H1 (cell line): ENCODE data around the gene AGAP3. TPM values are rescaled to one million over a fixed set of nuclear protein-coding genes. Genes with fewer than 3 reads are reported as not detected.

Experiments
- CBX5 ChIP-seq: fragments of 300-800, 300-1000 bp; sonication (generic); IDR thresholded peaks from 2 replicates; pipeline ENCODE4 v1.7.1; 2016; ENCODE audit warnings: antibody characterized with exemption, low read length, low read depth
- EZH2 ChIP-seq: fragments of 200-600 bp; sonication (generic); IDR thresholded peaks from 2 replicates; pipeline ENCODE4 v1.7.1; 2012; ENCODE audit warnings: low read depth, mild to moderate bottlenecking, moderate library complexity, low read length, inconsistent platforms; ENCODE audit not compliant: severe bottlenecking
- GTF2F1 ChIP-seq: IDR thresholded peaks from 2 replicates; pipeline ENCODE4 v1.6.1; 2012; ENCODE audit warnings: low read depth, low read length, improper control_type of control experiment, borderline replicate concordance
- SIX5 ChIP-seq: IDR thresholded peaks from 2 replicates; pipeline ENCODE4 v1.6.1; 2011; ENCODE audit warnings: mild to moderate bottlenecking, low read depth, low read length
- TEAD4 ChIP-seq: IDR thresholded peaks from 2 replicates; pipeline ENCODE4 v1.6.1; 2012; ENCODE audit warnings: low read depth, low read length, inconsistent platforms, mixed read lengths
- polyA plus RNA-seq, 7 experiments: library from polyadenylated mRNA; depleted of rRNA in 3 of 7; stranded (reverse) in 5 of 7; unstranded in 2 of 7; fragments of >200 nt in 5 of 7; fragments of 200-250 nt in 2 of 7; gene quantifications; 1 replicate in 5 of 7; 2 replicates in 1 of 7; 4 replicates in 1 of 7; pipeline versions ENCODE4 v1.2.1 to v1.2.3, GENCODE V29; 2011 to 2013; ENCODE audit warnings: missing spikeins in 2 of 7, mixed read lengths in 2 of 7
- total RNA-seq: library from RNA; stranded (reverse); fragmentation: NEBNext Ultra II Directional; extraction: Animal tissue kit (Norgen Biotek cat#: 25700); gene quantifications from 2 replicates; pipeline ENCODE4 v1.2.1, GENCODE V29; 2021
- TF ChIP-seq, protein P1 (sequence below): fragments of 300-600 bp; sonication (generic); IDR thresholded peaks from 2 replicates; pipeline ENCODE4 v1.7.1; 2012; ENCODE audit warnings: low read length, moderate library complexity, mild to moderate bottlenecking, inconsistent platforms; ENCODE audit not compliant: insufficient replicate concordance

AGAP3 gene
- total and polyA plus RNA-seq, 2 of the 8 experiments (the other 6 are each of a cell fraction or from before 2014, with no cell fraction given) = 66.4 to 120 TPM

GRCh38 chr7:151133266-151133985 lies 47.2 kb downstream of the AGAP3 start (continued):
- TF ChIP-seq, protein P1, sequence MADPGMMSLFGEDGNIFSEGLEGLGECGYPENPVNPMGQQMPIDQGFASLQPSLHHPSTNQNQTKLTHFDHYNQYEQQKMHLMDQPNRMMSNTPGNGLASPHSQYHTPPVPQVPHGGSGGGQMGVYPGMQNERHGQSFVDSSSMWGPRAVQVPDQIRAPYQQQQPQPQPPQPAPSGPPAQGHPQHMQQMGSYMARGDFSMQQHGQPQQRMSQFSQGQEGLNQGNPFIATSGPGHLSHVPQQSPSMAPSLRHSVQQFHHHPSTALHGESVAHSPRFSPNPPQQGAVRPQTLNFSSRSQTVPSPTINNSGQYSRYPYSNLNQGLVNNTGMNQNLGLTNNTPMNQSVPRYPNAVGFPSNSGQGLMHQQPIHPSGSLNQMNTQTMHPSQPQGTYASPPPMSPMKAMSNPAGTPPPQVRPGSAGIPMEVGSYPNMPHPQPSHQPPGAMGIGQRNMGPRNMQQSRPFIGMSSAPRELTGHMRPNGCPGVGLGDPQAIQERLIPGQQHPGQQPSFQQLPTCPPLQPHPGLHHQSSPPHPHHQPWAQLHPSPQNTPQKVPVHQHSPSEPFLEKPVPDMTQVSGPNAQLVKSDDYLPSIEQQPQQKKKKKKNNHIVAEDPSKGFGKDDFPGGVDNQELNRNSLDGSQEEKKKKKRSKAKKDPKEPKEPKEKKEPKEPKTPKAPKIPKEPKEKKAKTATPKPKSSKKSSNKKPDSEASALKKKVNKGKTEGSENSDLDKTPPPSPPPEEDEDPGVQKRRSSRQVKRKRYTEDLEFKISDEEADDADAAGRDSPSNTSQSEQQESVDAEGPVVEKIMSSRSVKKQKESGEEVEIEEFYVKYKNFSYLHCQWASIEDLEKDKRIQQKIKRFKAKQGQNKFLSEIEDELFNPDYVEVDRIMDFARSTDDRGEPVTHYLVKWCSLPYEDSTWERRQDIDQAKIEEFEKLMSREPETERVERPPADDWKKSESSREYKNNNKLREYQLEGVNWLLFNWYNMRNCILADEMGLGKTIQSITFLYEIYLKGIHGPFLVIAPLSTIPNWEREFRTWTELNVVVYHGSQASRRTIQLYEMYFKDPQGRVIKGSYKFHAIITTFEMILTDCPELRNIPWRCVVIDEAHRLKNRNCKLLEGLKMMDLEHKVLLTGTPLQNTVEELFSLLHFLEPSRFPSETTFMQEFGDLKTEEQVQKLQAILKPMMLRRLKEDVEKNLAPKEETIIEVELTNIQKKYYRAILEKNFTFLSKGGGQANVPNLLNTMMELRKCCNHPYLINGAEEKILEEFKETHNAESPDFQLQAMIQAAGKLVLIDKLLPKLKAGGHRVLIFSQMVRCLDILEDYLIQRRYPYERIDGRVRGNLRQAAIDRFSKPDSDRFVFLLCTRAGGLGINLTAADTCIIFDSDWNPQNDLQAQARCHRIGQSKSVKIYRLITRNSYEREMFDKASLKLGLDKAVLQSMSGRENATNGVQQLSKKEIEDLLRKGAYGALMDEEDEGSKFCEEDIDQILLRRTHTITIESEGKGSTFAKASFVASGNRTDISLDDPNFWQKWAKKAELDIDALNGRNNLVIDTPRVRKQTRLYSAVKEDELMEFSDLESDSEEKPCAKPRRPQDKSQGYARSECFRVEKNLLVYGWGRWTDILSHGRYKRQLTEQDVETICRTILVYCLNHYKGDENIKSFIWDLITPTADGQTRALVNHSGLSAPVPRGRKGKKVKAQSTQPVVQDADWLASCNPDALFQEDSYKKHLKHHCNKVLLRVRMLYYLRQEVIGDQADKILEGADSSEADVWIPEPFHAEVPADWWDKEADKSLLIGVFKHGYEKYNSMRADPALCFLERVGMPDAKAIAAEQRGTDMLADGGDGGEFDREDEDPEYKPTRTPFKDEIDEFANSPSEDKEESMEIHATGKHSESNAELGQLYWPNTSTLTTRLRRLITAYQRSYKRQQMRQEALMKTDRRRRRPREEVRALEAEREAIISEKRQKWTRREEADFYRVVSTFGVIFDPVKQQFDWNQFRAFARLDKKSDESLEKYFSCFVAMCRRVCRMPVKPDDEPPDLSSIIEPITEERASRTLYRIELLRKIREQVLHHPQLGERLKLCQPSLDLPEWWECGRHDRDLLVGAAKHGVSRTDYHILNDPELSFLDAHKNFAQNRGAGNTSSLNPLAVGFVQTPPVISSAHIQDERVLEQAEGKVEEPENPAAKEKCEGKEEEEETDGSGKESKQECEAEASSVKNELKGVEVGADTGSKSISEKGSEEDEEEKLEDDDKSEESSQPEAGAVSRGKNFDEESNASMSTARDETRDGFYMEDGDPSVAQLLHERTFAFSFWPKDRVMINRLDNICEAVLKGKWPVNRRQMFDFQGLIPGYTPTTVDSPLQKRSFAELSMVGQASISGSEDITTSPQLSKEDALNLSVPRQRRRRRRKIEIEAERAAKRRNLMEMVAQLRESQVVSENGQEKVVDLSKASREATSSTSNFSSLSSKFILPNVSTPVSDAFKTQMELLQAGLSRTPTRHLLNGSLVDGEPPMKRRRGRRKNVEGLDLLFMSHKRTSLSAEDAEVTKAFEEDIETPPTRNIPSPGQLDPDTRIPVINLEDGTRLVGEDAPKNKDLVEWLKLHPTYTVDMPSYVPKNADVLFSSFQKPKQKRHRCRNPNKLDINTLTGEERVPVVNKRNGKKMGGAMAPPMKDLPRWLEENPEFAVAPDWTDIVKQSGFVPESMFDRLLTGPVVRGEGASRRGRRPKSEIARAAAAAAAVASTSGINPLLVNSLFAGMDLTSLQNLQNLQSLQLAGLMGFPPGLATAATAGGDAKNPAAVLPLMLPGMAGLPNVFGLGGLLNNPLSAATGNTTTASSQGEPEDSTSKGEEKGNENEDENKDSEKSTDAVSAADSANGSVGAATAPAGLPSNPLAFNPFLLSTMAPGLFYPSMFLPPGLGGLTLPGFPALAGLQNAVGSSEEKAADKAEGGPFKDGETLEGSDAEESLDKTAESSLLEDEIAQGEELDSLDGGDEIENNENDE = no peak
- TF ChIP-seq GTF2F1 = no peak
- no peak for TF ChIP-seq EZH2
- TF ChIP-seq CBX5 = no peak
- TF ChIP-seq SIX5 = no peak
- TF ChIP-seq TEAD4 = no peak
